ENCODE results near the gene BST1.
"Not testable (repeated sequence)": the region's sequence is repeated elsewhere in the genome, so short reads cannot be mapped to it uniquely, and the experiment has no call there.

The BST1 gene

GRCh38 chr4:15714141-15714540 lies 11.3 kb downstream of the BST1 start:
- no peak for DNase-seq

GRCh38 chr4:15714646-15715435 lies 12.0 kb downstream of the BST1 start:
- DNase-seq = no peak

- no peak for DNase-seq
Observed at GRCh38 chr4:15716115-15716514, 13.2 kb downstream of the BST1 start.

- DNase-seq = no peak
Observed at GRCh38 chr4:15717086-15717485, 14.2 kb downstream of the BST1 start.

- DNase-seq = no peak
Observed at GRCh38 chr4:15717657-15718416, 15.0 kb downstream of the BST1 start.

GRCh38 chr4:15718465-15718864 lies 15.6 kb downstream of the BST1 start:
- DNase-seq = no peak

GRCh38 chr4:15718959-15719358 lies 16.1 kb downstream of the BST1 start:
- DNase-seq = no peak

GRCh38 chr4:15719506-15719905 lies 16.6 kb downstream of the BST1 start:
- no peak for DNase-seq

GRCh38 chr4:15720851-15721250 lies 18.0 kb downstream of the BST1 start:
- no peak for DNase-seq

GRCh38 chr4:15725608-15726007 lies 22.7 kb downstream of the BST1 start:
- no peak for DNase-seq

GRCh38 chr4:15729910-15730533 lies 27.2 kb downstream of the BST1 start:
- DNase-seq = peak; percentile 69

- not testable (repeated sequence) for DNase-seq
Observed at GRCh38 chr4:15733061-15733460, 30.2 kb downstream of the BST1 start.

GRCh38 chr4:15735536-15735935 lies 32.7 kb downstream of the BST1 start:
- no peak for DNase-seq

GRCh38 chr4:15736514-15737050 lies 33.7 kb downstream of the BST1 start:
- no peak for DNase-seq

- no peak for DNase-seq
Observed at GRCh38 chr4:15737255-15737654, 34.4 kb downstream of the BST1 start.

- DNase-seq = no peak
Observed at GRCh38 chr4:15738877-15739276, 36.0 kb downstream of the BST1 start.

GRCh38 chr4:15740764-15741404 lies 38.0 kb downstream of the BST1 start:
- no peak for DNase-seq

- DNase-seq = no peak
Observed at GRCh38 chr4:15742083-15742582, 39.3 kb downstream of the BST1 start.

GRCh38 chr4:15742637-15743036 lies 39.8 kb downstream of the BST1 start:
- DNase-seq = no peak

GRCh38 chr4:15744016-15744545 lies 41.2 kb downstream of the BST1 start:
- DNase-seq = no peak

GRCh38 chr4:15746110-15746509 lies 43.2 kb downstream of the BST1 start:
- no peak for DNase-seq

- DNase-seq = no peak
Observed at GRCh38 chr4:15749001-15749400, 46.1 kb downstream of the BST1 start.

- DNase-seq = no peak
Observed at GRCh38 chr4:15751153-15751552, 48.3 kb downstream of the BST1 start.
